ENCODE data around the gene URB2. TPM values are rescaled to one million over a fixed set of nuclear protein-coding genes. Genes with fewer than 3 reads are reported as not detected.
A peak's percentile ranks its signal among the peaks of the same experiment; 100 is the strongest.

Gene URB2
- total and polyA plus RNA-seq, 2 of the 13 experiments (the other 11 are each of a cell fraction or from before 2014, with no cell fraction given), result 4.0 to 17.6 TPM

- no peak for TF ChIP-seq SKIL (CRISPR knock-in tag; IDR thresholded peaks at IDR 0.05; ENCODE audit: borderline replicate concordance)
- no peak for TF ChIP-seq HNRNPUL1 (IDR thresholded peaks at IDR 0.05; ENCODE audit: low read depth, low read length)
- no peak for TF ChIP-seq ZNF562 (CRISPR knock-in tag; IDR thresholded peaks at IDR 0.05; ENCODE audit: borderline replicate concordance)
- no peak for TF ChIP-seq SNAPC2 (CRISPR knock-in tag; IDR thresholded peaks at IDR 0.05)
- no peak for TF ChIP-seq GATA4 (IDR thresholded peaks at IDR 0.05; ENCODE audit: borderline replicate concordance, low read depth)
- TF ChIP-seq NPAS2 (CRISPR knock-in tag; IDR thresholded peaks at IDR 0.05; ENCODE audit: borderline replicate concordance), result no peak
- TF ChIP-seq ZNF770 (CRISPR knock-in tag; IDR thresholded peaks at IDR 0.05), result peak; percentile 62
- no peak for TF ChIP-seq MTA3 (CRISPR knock-in tag; IDR thresholded peaks at IDR 0.05)
- no peak for TF ChIP-seq ZBTB26 (CRISPR knock-in tag; IDR thresholded peaks at IDR 0.05; ENCODE audit: borderline replicate concordance)
- TF ChIP-seq ZFP36L2 (CRISPR knock-in tag; IDR thresholded peaks at IDR 0.05), result no peak
- no peak for TF ChIP-seq ZNF800 (CRISPR knock-in tag; IDR thresholded peaks at IDR 0.05)
- TF ChIP-seq JDP2 (CRISPR knock-in tag; IDR thresholded peaks at IDR 0.05; ENCODE audit: borderline replicate concordance), result no peak; the same call in 1 of the 2 replicates
- no peak for TF ChIP-seq ZNF446 (CRISPR knock-in tag; IDR thresholded peaks at IDR 0.05)
- TF ChIP-seq CENPX (CRISPR knock-in tag; IDR thresholded peaks at IDR 0.05), result no peak
- TF ChIP-seq ZNF580 (CRISPR knock-in tag; IDR thresholded peaks at IDR 0.05; ENCODE audit: borderline replicate concordance, low read depth), result no peak
- peak; percentile 66 for TF ChIP-seq HCFC1 (IDR thresholded peaks at IDR 0.05; ENCODE audit: low read depth, low read length)
- peak; percentile 82 for TF ChIP-seq PHF20 (CRISPR knock-in tag; IDR thresholded peaks at IDR 0.05)
- no peak for TF ChIP-seq SOX6 (IDR thresholded peaks at IDR 0.05)
- peak; percentile 61 for TF ChIP-seq SOX6 (CRISPR knock-in tag; IDR thresholded peaks at IDR 0.05)
- TF ChIP-seq MATR3 (CRISPR knock-in tag; IDR thresholded peaks at IDR 0.05), result no peak
- no peak for TF ChIP-seq BATF2 (CRISPR knock-in tag; IDR thresholded peaks at IDR 0.05)
Observed at GRCh38 chr1:229625915-229626831, at the start of gene URB2, which contains the start of gene TAF5L (continued).
